ENCODE measurements around the gene OR52L1.

The OR52L1 gene

DNA sequence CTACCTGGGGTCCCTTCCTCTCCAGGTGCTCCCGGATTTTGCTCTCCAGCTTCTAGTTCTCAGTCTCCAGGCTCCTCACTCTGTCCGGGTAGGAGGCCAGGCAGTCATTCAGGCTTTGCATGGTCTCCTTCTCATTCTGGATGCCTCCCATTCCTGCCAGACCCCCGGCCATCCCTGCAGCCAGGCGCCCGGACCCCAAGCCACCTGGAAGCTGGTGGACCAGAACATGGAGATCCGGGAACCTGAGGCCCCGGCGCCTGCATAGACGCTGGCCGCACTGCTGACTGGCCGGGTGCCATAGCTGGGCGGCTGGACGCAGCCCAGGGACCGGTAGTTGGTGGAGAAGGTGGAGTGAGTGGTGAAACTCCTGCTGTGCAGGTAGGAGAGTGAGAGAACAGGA lies 8.0 kb upstream of the OR52L1 start:
- H3K27me3 ChIP-seq (ENCODE audit: insufficient read depth, poor library complexity, severe bottlenecking) = no peaks in the 10 kb centered on the region
- H3K36me3 ChIP-seq (ENCODE audit: low read depth) = no peaks in the 10 kb centered on the region
- H3K9me3 ChIP-seq (ENCODE audit: severe bottlenecking) = no peaks in the 10 kb centered on the region
- ATAC-seq (ENCODE audit: low read depth) (no peak), DNase-seq (ENCODE audit: low spot score) (no peak)
- H3K4me1 ChIP-seq (ENCODE audit: insufficient read depth, poor library complexity, severe bottlenecking) = no peaks in the 10 kb centered on the region
- no peak overlapping the region for H3K27ac ChIP-seq (ENCODE audit: poor library complexity, severe bottlenecking)
- TF ChIP-seq CTCF (IDR thresholded peaks at IDR 0.05; ENCODE audit: poor library complexity, severe bottlenecking) = no peak
- no peak overlapping the region for H3K4me3 ChIP-seq (ENCODE audit: severe bottlenecking)

DNA sequence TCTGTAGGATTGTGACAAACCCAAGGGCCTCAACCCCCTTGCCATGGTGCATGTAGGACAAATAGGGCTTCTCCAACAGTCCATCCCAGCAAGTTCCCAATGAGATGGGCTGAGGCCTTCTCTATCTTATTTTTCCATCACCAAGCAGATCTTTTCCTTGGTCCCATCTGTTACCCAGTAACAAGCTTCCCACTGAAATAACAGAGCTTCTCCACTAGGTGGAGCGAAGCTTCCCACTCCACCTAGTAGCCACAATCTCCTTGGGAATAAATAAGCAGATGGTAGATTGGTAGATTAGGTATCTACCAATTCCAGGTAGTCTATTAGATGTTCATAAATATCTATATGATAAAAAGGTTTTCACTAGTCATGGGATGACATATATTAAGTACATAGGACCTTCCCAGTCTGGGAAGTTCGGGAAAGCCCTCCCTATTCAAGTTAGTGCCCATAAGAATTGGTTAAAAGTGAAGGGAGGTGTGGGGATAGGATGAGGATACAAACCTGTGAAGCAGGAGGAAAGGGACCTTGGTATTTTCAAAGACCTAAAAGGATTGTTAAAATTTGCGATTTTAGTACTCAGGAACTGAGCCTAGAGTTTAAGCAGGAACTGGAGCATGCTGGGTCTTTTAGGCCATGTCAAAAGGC lies 5.9 kb upstream of the OR52L1 start:
- H3K36me3 ChIP-seq (ENCODE audit: low read depth) = no peaks in the 10 kb centered on the region
- H3K9me3 ChIP-seq (ENCODE audit: severe bottlenecking) = no peaks in the 10 kb centered on the region
- TF ChIP-seq CTCF (IDR thresholded peaks at IDR 0.05; ENCODE audit: poor library complexity, severe bottlenecking) = peak; percentile 68
- peak; percentile 65; the same call in 2 of the 3 replicates for ATAC-seq (ENCODE audit: low read depth)
- H3K27ac ChIP-seq (ENCODE audit: poor library complexity, severe bottlenecking) = no peak overlapping the region
- no peaks in the 10 kb centered on the region for H3K4me1 ChIP-seq (ENCODE audit: insufficient read depth, poor library complexity, severe bottlenecking)
- H3K4me3 ChIP-seq (ENCODE audit: severe bottlenecking) = no peak overlapping the region
- H3K27me3 ChIP-seq (ENCODE audit: insufficient read depth, poor library complexity, severe bottlenecking) = peaks cover 5% of the 10 kb centered on the region
- no peak for DNase-seq (ENCODE audit: low spot score)

- no peak for TF ChIP-seq CTCF (IDR thresholded peaks at IDR 0.05; ENCODE audit: poor library complexity, severe bottlenecking)
- H3K36me3 ChIP-seq (ENCODE audit: low read depth) = no peaks in the 10 kb centered on the region
- ATAC-seq (ENCODE audit: low read depth) (no peak), DNase-seq (ENCODE audit: low spot score) (no peak)
- H3K4me3 ChIP-seq (ENCODE audit: severe bottlenecking) = no peak overlapping the region
- no peaks in the 10 kb centered on the region for H3K9me3 ChIP-seq (ENCODE audit: severe bottlenecking)
- no peak overlapping the region for H3K27ac ChIP-seq (ENCODE audit: poor library complexity, severe bottlenecking)
- peaks cover 5% of the 10 kb centered on the region for H3K27me3 ChIP-seq (ENCODE audit: insufficient read depth, poor library complexity, severe bottlenecking)
- H3K4me1 ChIP-seq (ENCODE audit: insufficient read depth, poor library complexity, severe bottlenecking) = no peaks in the 10 kb centered on the region
Observed at GRCh38 chr11:5992150-5992549, 5.4 kb upstream of the OR52L1 start.

DNA sequence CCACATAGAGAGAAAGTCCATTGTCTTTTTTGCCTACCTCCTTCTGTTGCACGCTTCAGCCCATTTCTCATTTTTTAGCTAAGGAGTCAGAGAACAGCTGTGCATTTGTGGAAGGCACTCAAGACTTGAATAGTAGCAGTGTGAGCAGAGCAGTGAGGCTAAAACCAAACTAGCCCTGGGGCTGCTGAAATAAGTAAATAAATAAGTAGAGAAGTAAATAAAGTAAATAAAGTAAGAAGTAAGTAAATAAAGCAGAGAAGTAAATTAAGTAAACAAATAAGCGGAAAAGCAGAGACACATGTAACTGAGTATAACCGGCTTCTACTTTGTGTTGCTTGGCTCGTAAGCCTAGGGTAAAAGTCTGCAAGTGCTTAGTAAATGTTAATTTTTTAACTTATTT lies 2.4 kb upstream of the OR52L1 start:
- ATAC-seq (ENCODE audit: low read depth) (no peak), DNase-seq (ENCODE audit: low spot score) (no peak)
- peaks cover 5% of the 10 kb centered on the region for H3K27me3 ChIP-seq (ENCODE audit: insufficient read depth, poor library complexity, severe bottlenecking)
- H3K36me3 ChIP-seq (ENCODE audit: low read depth) = no peaks in the 10 kb centered on the region
- H3K4me1 ChIP-seq (ENCODE audit: insufficient read depth, poor library complexity, severe bottlenecking) = no peaks in the 10 kb centered on the region
- no peak overlapping the region for H3K4me3 ChIP-seq (ENCODE audit: severe bottlenecking)
- no peaks in the 10 kb centered on the region for H3K9me3 ChIP-seq (ENCODE audit: severe bottlenecking)
- H3K27ac ChIP-seq (ENCODE audit: poor library complexity, severe bottlenecking) = no peak overlapping the region
- TF ChIP-seq CTCF (IDR thresholded peaks at IDR 0.05; ENCODE audit: poor library complexity, severe bottlenecking) = no peak

DNA sequence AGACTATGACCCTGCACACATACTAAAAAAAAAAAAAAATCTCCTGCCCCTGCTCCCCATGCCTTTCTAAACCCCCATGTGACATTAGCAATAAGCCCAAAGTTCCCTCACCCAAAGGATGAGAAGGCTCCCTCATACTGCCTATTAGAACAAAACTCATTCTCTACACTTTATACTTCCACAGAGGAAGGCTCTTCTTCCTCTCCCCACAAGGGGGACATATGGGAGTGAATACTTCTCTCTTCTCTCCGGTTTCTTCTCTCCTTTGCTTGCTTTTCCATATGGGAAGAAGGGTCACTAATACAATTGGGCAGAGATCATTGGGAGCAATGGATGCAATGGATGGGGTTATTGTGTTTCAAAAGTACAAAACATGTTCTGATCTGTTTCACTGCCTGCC lies 3.3 kb downstream of the OR52L1 start:
- ATAC-seq (ENCODE audit: low read depth) (no peak), DNase-seq (ENCODE audit: low spot score) (no peak)
- no peaks in the 10 kb centered on the region for H3K9me3 ChIP-seq (ENCODE audit: severe bottlenecking)
- H3K27ac ChIP-seq (ENCODE audit: poor library complexity, severe bottlenecking) = no peak overlapping the region
- no peak overlapping the region for H3K4me3 ChIP-seq (ENCODE audit: severe bottlenecking)
- no peaks in the 10 kb centered on the region for H3K36me3 ChIP-seq (ENCODE audit: low read depth)
- no peak for TF ChIP-seq CTCF (IDR thresholded peaks at IDR 0.05; ENCODE audit: poor library complexity, severe bottlenecking)
- no peaks in the 10 kb centered on the region for H3K27me3 ChIP-seq (ENCODE audit: insufficient read depth, poor library complexity, severe bottlenecking)
- no peaks in the 10 kb centered on the region for H3K4me1 ChIP-seq (ENCODE audit: insufficient read depth, poor library complexity, severe bottlenecking)

Measured in RWPE2 (cell line).